HEK293 (cell line): ENCODE results near the gene ARL6IP5.

Source experiments
- CTCF ChIA-PET: fragments of 350-600 bp; formaldehyde crosslinking; extraction: SDS; loops from one replicate; lab custom pipeline; 2021; ENCODE audit warnings: antibody characterized with exemption; lab: Yijun Ruan, JAX
- POLR2A ChIA-PET: fragments of 300-600 bp; formaldehyde crosslinking; extraction: SDS; loops from one replicate; lab custom pipeline; 2020; ENCODE audit warnings: antibody characterized with exemption, inconsistent platforms; lab: Yijun Ruan, JAX
- H3K27ac ChIP-seq: fragments of 200-500 bp; sonication (Bioruptor generic); 2 replicates; pipeline ENCODE4 v1.5.1; 2014; ENCODE audit warnings: low read depth, low read length, control low read depth, inconsistent platforms; ENCODE audit errors: extremely low read depth
- H3K36me3 ChIP-seq, 2 experiments: fragments of 200-500 bp in 1 of 2; sonication (Bioruptor generic) in 1 of 2; 1 replicate in 1 of 2; 2 replicates in 1 of 2; pipeline ENCODE4 v1.5.1; 2014 to 2017; ENCODE audit warnings: inconsistent platforms in 2 of 2, low read length in 2 of 2; ENCODE audit not compliant: control insufficient read depth in 2 of 2, insufficient read depth in 1 of 2
- H3K4me1 ChIP-seq: fragments of 200-500 bp; sonication (Bioruptor generic); 2 replicates; pipeline ENCODE4 v1.5.1; 2014; ENCODE audit warnings: mild to moderate bottlenecking, low read length, inconsistent platforms; ENCODE audit not compliant: control insufficient read depth, insufficient read depth
- H3K4me3 ChIP-seq: 2 replicates; pipeline ENCODE4 v1.5.1; 2011; ENCODE audit warnings: low read depth, mild to moderate bottlenecking, control low read depth, low read length, moderate library complexity
- H3K9me3 ChIP-seq: fragments of 200-500 bp; sonication (Bioruptor generic); 2 replicates; pipeline ENCODE4 v1.5.1; 2014; ENCODE audit warnings: low read depth, low read length, inconsistent platforms; ENCODE audit not compliant: control insufficient read depth, insufficient read depth
- GFI1B ChIP-seq: fragments of 450-650 bp; formaldehyde crosslinking; IDR thresholded peaks from 2 replicates; pipeline ENCODE4 v1.5.1; 2016; ENCODE audit warnings: missing biosample characterization, missing genetic modification characterization
- GLIS1 ChIP-seq: fragments of 450-650 bp; formaldehyde crosslinking; IDR thresholded peaks from 2 replicates; pipeline ENCODE4 v1.5.1; 2016; ENCODE audit warnings: missing biosample characterization, missing genetic modification characterization
- IKZF3 ChIP-seq: fragments of 450-650 bp; IDR thresholded peaks from 2 replicates; pipeline ENCODE4 v1.5.0; 2018; ENCODE audit warnings: missing biosample characterization, mild to moderate bottlenecking, missing genetic modification characterization, moderate library complexity
- KLF16 ChIP-seq: fragments of 450-650 bp; formaldehyde crosslinking; IDR thresholded peaks from 2 replicates; pipeline ENCODE4 v1.5.1; 2017; ENCODE audit warnings: missing biosample characterization, missing genetic modification characterization
- SCRT2 ChIP-seq: fragments of 450-650 bp; formaldehyde crosslinking; IDR thresholded peaks from 2 replicates; pipeline ENCODE4 v1.5.1; 2016; ENCODE audit warnings: missing biosample characterization, missing genetic modification characterization
- SP3 ChIP-seq: fragments of 450-650 bp; formaldehyde crosslinking; IDR thresholded peaks from 2 replicates; pipeline ENCODE4 v1.5.1; 2016; ENCODE audit warnings: missing biosample characterization, missing genetic modification characterization
- YY1 ChIP-seq: fragments of 450-650 bp; formaldehyde crosslinking; IDR thresholded peaks from 2 replicates; pipeline ENCODE4 v1.5.1; 2018; ENCODE audit warnings: missing biosample characterization, missing genetic modification characterization
- ZNF112 ChIP-seq: fragments of 450-650 bp; formaldehyde crosslinking; IDR thresholded peaks from 2 replicates; pipeline ENCODE4 v1.5.0; 2017; ENCODE audit warnings: missing biosample characterization, missing genetic modification characterization
- ZNF24 ChIP-seq: fragments of 450-650 bp; formaldehyde crosslinking; IDR thresholded peaks from 2 replicates; pipeline ENCODE4 v1.5.1; 2016; ENCODE audit warnings: missing biosample characterization, missing genetic modification characterization
- ZNF248 ChIP-seq: fragments of 450-650 bp; formaldehyde crosslinking; IDR thresholded peaks from 2 replicates; pipeline ENCODE4 v1.5.1; 2017; ENCODE audit warnings: missing biosample characterization, missing genetic modification characterization
- ZNF280D ChIP-seq: fragments of 450-650 bp; formaldehyde crosslinking; IDR thresholded peaks from 2 replicates; pipeline ENCODE4 v1.5.1; 2016; ENCODE audit warnings: missing biosample characterization, missing genetic modification characterization
- ZNF426 ChIP-seq: fragments of 450-650 bp; formaldehyde crosslinking; IDR thresholded peaks from 2 replicates; pipeline ENCODE4 v1.5.1; 2017; ENCODE audit warnings: missing biosample characterization, missing genetic modification characterization, mild to moderate bottlenecking, inconsistent platforms, moderate library complexity
- ZNF510 ChIP-seq: fragments of 450-650 bp; formaldehyde crosslinking; IDR thresholded peaks from 2 replicates; pipeline ENCODE4 v1.5.1; 2018; ENCODE audit warnings: mild to moderate bottlenecking, missing genetic modification characterization, missing biosample characterization; ENCODE audit not compliant: insufficient replicate concordance
- ZNF518A ChIP-seq: fragments of 450-650 bp; formaldehyde crosslinking; conservative IDR thresholded peaks from 2 replicates; pipeline ENCODE4 v1.5.1; 2016; ENCODE audit warnings: low read depth, missing biosample characterization, missing genetic modification characterization
- ZNF558 ChIP-seq: fragments of 450-650 bp; formaldehyde crosslinking; IDR thresholded peaks from 2 replicates; pipeline ENCODE4 v1.5.1; 2016; ENCODE audit warnings: missing biosample characterization, missing genetic modification characterization
- ZNF580 ChIP-seq: fragments of 450-650 bp; formaldehyde crosslinking; IDR thresholded peaks from 2 replicates; pipeline ENCODE4 v1.5.1; 2016; ENCODE audit warnings: missing biosample characterization, missing genetic modification characterization
- ZNF639 ChIP-seq: fragments of 450-650 bp; formaldehyde crosslinking; IDR thresholded peaks from 2 replicates; pipeline ENCODE4 v1.5.1; 2016; ENCODE audit warnings: missing biosample characterization, missing genetic modification characterization
- ZNF660 ChIP-seq: fragments of 450-650 bp; IDR thresholded peaks from 2 replicates; pipeline ENCODE4 v1.5.1; 2018; ENCODE audit warnings: missing biosample characterization, mild to moderate bottlenecking, missing genetic modification characterization
- ZNF768 ChIP-seq: fragments of 450-650 bp; formaldehyde crosslinking; IDR thresholded peaks from 2 replicates; pipeline ENCODE4 v1.5.1; 2018; ENCODE audit warnings: missing biosample characterization, mild to moderate bottlenecking, missing genetic modification characterization
- ZNF785 ChIP-seq: fragments of 450-650 bp; formaldehyde crosslinking; IDR thresholded peaks from 2 replicates; pipeline ENCODE4 v1.5.1; 2016; ENCODE audit warnings: missing biosample characterization, missing genetic modification characterization
- ZSCAN18 ChIP-seq: fragments of 450-650 bp; formaldehyde crosslinking; IDR thresholded peaks from 2 replicates; pipeline ENCODE4 v1.5.1; 2016; ENCODE audit warnings: missing biosample characterization, missing genetic modification characterization

ARL6IP5 gene

GRCh38 chr3:69105320-69105719, 20.6 kb downstream of the ARL6IP5 start:
- ChIA-PET POLR2A (no interaction called here), CTCF (interaction anchor here (2.5 kb wide), 1 partner anchor 14 kb away, joined by 11 read pairs; no protein-coding TSS in a partner anchor)
- H3K9me3 ChIP-seq = no peaks in the 10 kb centered on the region
- peaks cover 0 to 45% of the 10 kb centered on the region in 2 experiments; a peak in 2 of 3 replicates for H3K36me3 ChIP-seq
- H3K27ac ChIP-seq = no peak overlapping the region
- no peaks in the 10 kb centered on the region for H3K4me1 ChIP-seq
- H3K4me3 ChIP-seq = no peak overlapping the region
- TF ChIP-seq ZNF785 = no peak

- no peak overlapping the region for H3K27ac ChIP-seq
- POLR2A ChIA-PET = no interaction called here
These were observed 23.1 kb downstream of the ARL6IP5 start for GRCh38 chr3:69107841-69108240.

GRCh38 chr3:69108811-69109210, 24.1 kb downstream of the ARL6IP5 start:
- H3K27ac ChIP-seq = no peak overlapping the region
- H3K36me3 ChIP-seq = peaks cover 0 to 20% of the 10 kb centered on the region in 2 experiments; a peak in 1 of 3 replicates
- no peak overlapping the region for H3K4me3 ChIP-seq
- POLR2A ChIA-PET = no interaction called here
- CTCF ChIA-PET = interaction anchor here (0.6 to 0.7 kb wide), 2 partner anchors 48 to 345 kb away, joined by 3 read pairs; no protein-coding TSS in a partner anchor
- no peaks in the 10 kb centered on the region for H3K4me1 ChIP-seq
- H3K9me3 ChIP-seq = no peaks in the 10 kb centered on the region
- TF ChIP-seq YY1 (tag by site-specific recombination) (no peak), GFI1B (tag by site-specific recombination) (no peak), ZNF580 (no peak), ZNF660 (tag by site-specific recombination) (no peak), ZSCAN18 (tag by site-specific recombination) (no peak), SCRT2 (tag by site-specific recombination) (no peak), ZNF768 (no peak), ZNF518A (no peak), ZNF24 (tag by site-specific recombination) (no peak), ZNF558 (tag by site-specific recombination) (no peak)

More at GRCh38 chr3:69107841-69108240, 23.1 kb downstream of the ARL6IP5 start:
- CTCF ChIA-PET = interaction anchor here (0.5 to 2.5 kb wide), 2 partner anchors 11 to 302 kb away, joined by 3 to 11 read pairs; no protein-coding TSS in a partner anchor
- Histone ChIP-seq H3K9me3 (no peaks in the 10 kb centered on the region), H3K4me1 (no peaks in the 10 kb centered on the region), H3K36me3 (peaks cover 0 to 30% of the 10 kb centered on the region in 2 experiments; a peak in 1 of 3 replicates), H3K4me3 (no peak overlapping the region)
- TF ChIP-seq IKZF3 (tag by site-specific recombination) (no peak), KLF16 (tag by site-specific recombination) (no peak), ZNF112 (tag by site-specific recombination) (no peak), ZNF280D (tag by site-specific recombination) (no peak), ZNF510 (tag by site-specific recombination) (no peak), GLIS1 (tag by site-specific recombination) (no peak), SP3 (tag by site-specific recombination) (no peak), ZNF426 (tag by site-specific recombination) (no peak), ZNF248 (tag by site-specific recombination) (no peak), ZNF639 (tag by site-specific recombination) (no peak)
